ENCODE data around the gene FMNL2.
"Not testable (repeated sequence)": the region's sequence is repeated elsewhere in the genome, so short reads cannot be mapped to it uniquely, and the experiment has no call there.

DNA sequence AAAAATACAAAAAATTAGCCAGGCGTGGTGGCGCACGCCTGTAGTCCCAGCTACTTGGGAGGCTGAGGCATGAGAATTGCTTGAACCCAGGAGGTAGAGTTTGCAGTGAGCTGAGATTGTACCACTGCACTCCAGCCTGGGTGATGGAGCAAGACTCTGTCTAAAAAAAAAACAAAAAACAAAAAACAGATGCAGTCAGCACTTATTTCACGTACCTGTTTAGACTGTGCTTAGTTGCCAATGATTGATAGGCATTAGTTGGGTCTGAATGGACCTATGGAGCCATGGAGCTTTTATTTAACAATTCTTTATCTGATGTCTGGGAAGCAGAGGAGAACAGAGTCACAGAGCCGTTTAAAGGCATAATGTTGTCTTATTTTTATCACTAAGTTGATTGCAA lies 139.5 kb downstream of the FMNL2 start:
- not testable (repeated sequence) for TF ChIP-seq POLR2A (IDR thresholded peaks at IDR 0.05; ENCODE audit: low read length); GATA1 (IDR thresholded peaks at IDR 0.05; ENCODE audit: low read depth, low read length)

All from erythroblast (primary cell).